H1 (cell line): ENCODE data around the gene SPTSSB. TPM values are rescaled to one million over a fixed set of nuclear protein-coding genes. Genes with fewer than 3 reads are reported as not detected.

Source experiments
- CTCF ChIA-PET: fragments of 300-600 bp; sonication (Branson Sonifier 250); formaldehyde crosslinking; loops from one replicate; lab custom pipeline; 2021; ENCODE audit not compliant: partially characterized antibody; lab: Charles Lee
- POLR2A ChIA-PET: fragments of 300-600 bp; sonication (Branson Sonifier 250); formaldehyde crosslinking; loops from one replicate; lab custom pipeline; 2021; ENCODE audit warnings: inconsistent platforms; ENCODE audit not compliant: partially characterized antibody; lab: Charles Lee
- DNase-seq, 2 experiments: peaks; one replicate each; pipeline versions ENCODE4 v3.0.0 to v3.0.0-alpha.2; 2010 to 2022; ENCODE audit warnings: low spot score in 2 of 2, low read depth in 1 of 2, mixed read lengths in 1 of 2
- FAIRE-seq: peaks from 2 replicates; lab custom pipeline; 2011; peaks lifted over from hg19 to GRCh38; lab: Jason Lieb, UNC
- H2AFZ ChIP-seq: 2 replicates; pipeline ENCODE4 v1.8.1; 2012; ENCODE audit warnings: low read length, inconsistent platforms
- H2AK5ac ChIP-seq: 2 replicates; pipeline ENCODE4 v1.6.1; 2013; ENCODE audit warnings: low read depth, low read length
- H2BK120ac ChIP-seq: replicated peaks from 2 replicates; pipeline ENCODE3; 2013; ENCODE audit warnings: low read depth, low read length, inconsistent platforms
- H2BK12ac ChIP-seq: 2 replicates; pipeline ENCODE4 v1.6.1; 2013; ENCODE audit warnings: low read depth, low read length
- H2BK15ac ChIP-seq: 2 replicates; pipeline ENCODE4 v1.6.1; 2013; ENCODE audit warnings: low read length
- H2BK20ac ChIP-seq: 2 replicates; pipeline ENCODE4 v1.6.1; 2013; ENCODE audit warnings: low read length
- H2BK5ac ChIP-seq: 2 replicates; pipeline ENCODE4 v1.6.1; 2013; ENCODE audit warnings: low read depth, low read length
- H3K14ac ChIP-seq: 2 replicates; pipeline ENCODE4 v1.6.1; 2013; ENCODE audit warnings: inconsistent platforms; ENCODE audit not compliant: insufficient read length
- H3K18ac ChIP-seq: 2 replicates; pipeline ENCODE4 v1.6.1; 2013; ENCODE audit warnings: low read length; ENCODE audit errors: extremely low read depth
- H3K23ac ChIP-seq: 2 replicates; pipeline ENCODE4 v1.6.1; 2013; ENCODE audit warnings: inconsistent platforms; ENCODE audit not compliant: insufficient read length
- H3K23me2 ChIP-seq: 2 replicates; pipeline ENCODE4 v1.6.1; 2013; ENCODE audit warnings: low read depth, low read length
- H3K27ac ChIP-seq: 2 replicates; pipeline ENCODE4 v1.6.1; 2011; ENCODE audit warnings: low read depth, low read length, inconsistent platforms
- H3K27me3 ChIP-seq, 4 experiments: replicated peaks in 1 of 4; 1 replicate in 1 of 4; 2 replicates in 3 of 4; pipeline versions ENCODE4 v1.6.1 to v1.8.1; 2011 to 2013; ENCODE audit warnings: low read length in 3 of 4, mild to moderate bottlenecking in 3 of 4, inconsistent platforms in 2 of 4, mixed read lengths in 2 of 4, moderate library complexity in 1 of 4; ENCODE audit not compliant: control insufficient read depth in 3 of 4, insufficient read depth in 3 of 4; ENCODE audit errors: extremely low read depth in 1 of 4
- H3K36me3 ChIP-seq, 4 experiments: 2 replicates each; pipeline versions ENCODE4 v1.6.1 to v1.8.1; 2011 to 2013; ENCODE audit warnings: mild to moderate bottlenecking in 4 of 4, low read length in 3 of 4, moderate library complexity in 2 of 4, control low read depth in 1 of 4, inconsistent platforms in 1 of 4; ENCODE audit not compliant: insufficient read depth in 4 of 4, control insufficient read depth in 2 of 4
- H3K4ac ChIP-seq: replicated peaks from 2 replicates; pipeline ENCODE3; 2013; ENCODE audit warnings: low read length, low read depth, mixed read lengths, inconsistent platforms; ENCODE audit not compliant: insufficient read length
- H3K4me1 ChIP-seq, 4 experiments: replicated peaks in 1 of 4; 1 replicate in 1 of 4; 2 replicates in 3 of 4; pipeline versions ENCODE4 v1.6.1 to v1.8.1; 2011 to 2013; ENCODE audit warnings: low read length in 3 of 4, inconsistent platforms in 2 of 4, mixed read lengths in 1 of 4; ENCODE audit not compliant: insufficient read depth in 4 of 4, control insufficient read depth in 3 of 4
- H3K4me2 ChIP-seq, 2 experiments: 2 replicates each; pipeline versions ENCODE4 v1.6.1 to v1.8.1; 2011 to 2013; ENCODE audit warnings: low read depth in 2 of 2, low read length in 2 of 2, control low read depth in 1 of 2, inconsistent platforms in 1 of 2, mild to moderate bottlenecking in 1 of 2; ENCODE audit not compliant: insufficient read depth in 1 of 2
- H3K4me3 ChIP-seq, 4 experiments: fragments of 200-600, 300-600 bp in 1 of 4; sonication (generic), shearing (Covaris generic), sonication (Bioruptor Twin) in 1 of 4; 2 replicates each; pipeline versions ENCODE4 v1.5.1 to v1.8.1; 2011 to 2016; ENCODE audit warnings: low read length in 4 of 4, low read depth in 3 of 4, control low read depth in 2 of 4, inconsistent platforms in 2 of 4, mild to moderate bottlenecking in 2 of 4, mixed read lengths in 1 of 4, moderate library complexity in 1 of 4; ENCODE audit not compliant: insufficient read depth in 2 of 4; ENCODE audit errors: extremely low read depth in 1 of 4
- H3K56ac ChIP-seq: replicated peaks from 2 replicates; pipeline ENCODE3; 2013; ENCODE audit warnings: low read depth, mild to moderate bottlenecking, mixed read lengths, low read length, inconsistent platforms; ENCODE audit not compliant: insufficient read length
- H3K79me1 ChIP-seq: 2 replicates; pipeline ENCODE4 v1.6.1; 2013; ENCODE audit warnings: low read depth, low read length, control low read depth
- H3K79me2 ChIP-seq, 2 experiments: 2 replicates each; pipeline versions ENCODE4 v1.6.1 to v1.8.1; 2012 to 2013; ENCODE audit warnings: low read length in 2 of 2, mild to moderate bottlenecking in 2 of 2, inconsistent platforms in 1 of 2; ENCODE audit not compliant: insufficient read depth in 2 of 2, control insufficient read depth in 1 of 2
- H3K9ac ChIP-seq, 4 experiments: replicated peaks in 1 of 4; 1 replicate in 1 of 4; 2 replicates in 3 of 4; pipeline versions ENCODE4 v1.6.1 to v1.8.1; 2011 to 2013; ENCODE audit warnings: low read depth in 3 of 4, low read length in 3 of 4, control low read depth in 2 of 4, mild to moderate bottlenecking in 2 of 4, moderate library complexity in 2 of 4, inconsistent platforms in 1 of 4; ENCODE audit errors: extremely low read depth in 1 of 4
- H3K9me3 ChIP-seq, 2 experiments: 2 replicates each; pipeline versions ENCODE4 v1.6.1 to v1.8.1; 2012 to 2013; ENCODE audit warnings: mild to moderate bottlenecking in 2 of 2, moderate library complexity in 2 of 2, control low read depth in 1 of 2, inconsistent platforms in 1 of 2, low read depth in 1 of 2, low read length in 1 of 2, mixed read lengths in 1 of 2; ENCODE audit not compliant: insufficient read depth in 2 of 2
- H4K20me1 ChIP-seq, 2 experiments: replicated peaks in 1 of 2; 2 replicates each; pipeline versions ENCODE3 to v1.8.1; 2011 to 2013; ENCODE audit warnings: inconsistent platforms in 2 of 2, low read length in 2 of 2, mild to moderate bottlenecking in 1 of 2; ENCODE audit not compliant: insufficient read depth in 2 of 2, control insufficient read depth in 1 of 2
- H4K5ac ChIP-seq: 2 replicates; pipeline ENCODE4 v1.6.1; 2013; ENCODE audit warnings: low read length, low read depth, mixed read lengths, inconsistent platforms; ENCODE audit not compliant: insufficient read length
- H4K8ac ChIP-seq: 2 replicates; pipeline ENCODE4 v1.8.0; 2013; ENCODE audit warnings: mild to moderate bottlenecking, moderate library complexity, low read length, inconsistent platforms; ENCODE audit not compliant: insufficient read depth; ENCODE audit errors: extremely low read depth
- H4K91ac ChIP-seq: replicated peaks from 2 replicates; pipeline ENCODE3; 2013; ENCODE audit warnings: low read length, mixed read lengths, inconsistent platforms; ENCODE audit not compliant: insufficient read length
- FOSL1 ChIP-seq: IDR thresholded peaks from 2 replicates; pipeline ENCODE4 v1.6.1; 2011; ENCODE audit warnings: mild to moderate bottlenecking, low read depth, low read length, moderate library complexity; ENCODE audit not compliant: insufficient read depth
- JUND ChIP-seq: IDR thresholded peaks from 2 replicates; pipeline ENCODE4 v1.6.1; 2011; ENCODE audit warnings: mild to moderate bottlenecking, improper control_type of control experiment, low read length
- SUZ12 ChIP-seq: fragments of 200-600 bp; sonication (generic); IDR thresholded peaks from 2 replicates; pipeline ENCODE4 v1.6.1; 2012; ENCODE audit warnings: mild to moderate bottlenecking, inconsistent platforms, low read length, moderate library complexity, mixed read lengths
- WGBS, 2 experiments: shearing (Covaris generic) in 1 of 2; methylation state at CpG; one replicate each; pipeline versions ENCODE4 v1.1.6 to v1.1.7; 2013 to 2015; ENCODE audit warnings: low lambda C conversion rate in 2 of 2, mixed read lengths in 2 of 2, inconsistent platforms in 1 of 2, low coverage in 1 of 2, missing lambda C conversion rate in 1 of 2; ENCODE audit not compliant: insufficient replicate concordance in 2 of 2, insufficient coverage in 1 of 2, insufficient read length in 1 of 2; ENCODE audit errors: extremely low coverage in 1 of 2, missing lambda C conversion rate in 1 of 2; 5-methylcytosine and 5-hydroxymethylcytosine counted together
- polyA plus RNA-seq, 7 experiments: library from polyadenylated mRNA; depleted of rRNA in 3 of 7; stranded (reverse) in 5 of 7; unstranded in 2 of 7; fragments of >200 nt in 5 of 7; fragments of 200-250 nt in 2 of 7; gene quantifications; 1 replicate in 5 of 7; 2 replicates in 1 of 7; 4 replicates in 1 of 7; pipeline versions ENCODE4 v1.2.1 to v1.2.3, GENCODE V29; 2011 to 2013; ENCODE audit warnings: missing spikeins in 2 of 7, mixed read lengths in 2 of 7
- total RNA-seq: library from RNA; stranded (reverse); fragmentation: NEBNext Ultra II Directional; extraction: Animal tissue kit (Norgen Biotek cat#: 25700); gene quantifications from 2 replicates; pipeline ENCODE4 v1.2.1, GENCODE V29; 2021

The SPTSSB gene
- total and polyA plus RNA-seq, 2 of the 8 experiments (the other 6 are each of a cell fraction or from before 2014, with no cell fraction given) = 33.4 to 52.5 TPM

DNA sequence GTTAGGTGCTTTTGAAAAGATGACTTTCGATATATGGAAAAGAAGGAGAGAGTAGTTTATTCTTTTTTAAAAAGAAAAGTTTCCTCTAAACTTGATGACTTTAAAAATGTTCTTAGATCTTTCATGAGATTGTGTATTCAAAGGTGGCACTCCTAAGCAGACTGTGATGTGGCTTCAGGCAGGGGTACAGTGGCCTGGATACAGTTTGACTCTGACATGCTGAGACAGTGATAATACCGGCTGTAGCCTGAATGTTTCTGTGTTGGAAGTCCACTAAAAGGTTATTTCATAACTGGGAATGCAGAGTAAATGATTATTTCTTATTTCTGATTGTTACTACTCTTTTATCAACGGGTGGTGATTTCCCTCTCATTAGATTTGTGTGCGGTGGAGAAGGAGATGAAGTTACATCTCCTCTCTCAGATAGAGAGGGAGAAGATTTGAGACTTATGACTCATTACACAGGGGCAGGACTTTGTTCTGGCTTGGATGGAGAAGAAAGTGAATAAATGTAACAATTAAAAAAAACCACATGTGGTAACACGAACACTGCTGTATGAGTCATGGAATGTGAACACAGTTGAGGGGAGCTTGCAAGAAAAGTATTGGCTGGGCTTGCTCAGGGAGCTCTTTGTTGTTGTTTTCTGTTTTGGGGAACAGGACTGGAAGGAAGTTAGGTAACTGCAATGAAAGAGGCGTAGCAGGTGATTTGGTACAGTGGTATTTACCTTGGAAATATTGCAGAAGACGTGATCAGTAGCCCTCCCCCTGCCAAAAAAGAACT lies 21.6 kb downstream of the SPTSSB start:
- POLR2A ChIA-PET = interaction anchor here (0.6 to 1.0 kb wide), 3 partner anchors 14 to 125 kb away, joined by 3 to 5 read pairs (median 3); no protein-coding TSS in a partner anchor
- no peak overlapping the region for H2BK12ac ChIP-seq
- 86% methylated on average over 7 of the region's 7 CpGs; no CpG with 5 or more reads in 1 of the 2 experiments for whole genome bisulfite sequencing, 2 experiments
- peaks cover 0 to 3% (median 0%) of the 10 kb centered on the region in 4 experiments; a peak in 1 of 8 replicates for H3K36me3 ChIP-seq
- no peak overlapping the region for H4K8ac ChIP-seq
- no peak overlapping the region for H3K23ac ChIP-seq
- no peak overlapping the region for H4K5ac ChIP-seq
- no peaks in the 10 kb centered on the region for H3K23me2 ChIP-seq
- no peak overlapping the region for H3K4me3 ChIP-seq
- TF ChIP-seq SUZ12 (no peak), FOSL1 (no peak), JUND (peak; percentile 44; the same call in 1 of the 2 replicates)
- TF ChIP-seq, all 59 proteins: peak for 1
- CTCF ChIA-PET = interaction anchor here (0.5 to 1.2 kb wide), 5 partner anchors 26 to 1318 kb away, joined by 3 to 6 read pairs (median 3); no protein-coding TSS in a partner anchor
- H3K79me1 ChIP-seq = no peaks in the 10 kb centered on the region
- no peaks in the 10 kb centered on the region for H3K9me3 ChIP-seq
- no peaks in the 10 kb centered on the region for H3K4me1 ChIP-seq
- H2AK5ac ChIP-seq = no peak overlapping the region
- H3K4ac ChIP-seq = no peak overlapping the region
- DNase-seq = no peak
- H2AFZ ChIP-seq = no peak overlapping the region
- no peak overlapping the region for H2BK120ac ChIP-seq
- no peak for FAIRE-seq
- no peak overlapping the region for H3K27ac ChIP-seq
- no peak overlapping the region for H3K56ac ChIP-seq
- H3K14ac ChIP-seq = no peak overlapping the region
- no peak overlapping the region for H2BK5ac ChIP-seq
- no peak overlapping the region for H3K18ac ChIP-seq
- H3K4me2 ChIP-seq = no peak overlapping the region
- H2BK20ac ChIP-seq = no peak overlapping the region
- no peaks in the 10 kb centered on the region for H4K20me1 ChIP-seq
- no peak overlapping the region for H4K91ac ChIP-seq
- no peak overlapping the region for H2BK15ac ChIP-seq
- H3K9ac ChIP-seq = peak overlapping the region in 1 of 4 experiments; percentile 34; a peak in 1 of 7 replicates
- H3K79me2 ChIP-seq = no peaks in the 10 kb centered on the region
- H3K27me3 ChIP-seq = no peaks in the 10 kb centered on the region
